ENCODE results near the gene FRMD8. TPM values are rescaled to one million over a fixed set of nuclear protein-coding genes. Genes with fewer than 3 reads are reported as not detected.

FRMD8 gene
- total RNA-seq, 1 donor from 2014 or later = 99.3 TPM

DNA sequence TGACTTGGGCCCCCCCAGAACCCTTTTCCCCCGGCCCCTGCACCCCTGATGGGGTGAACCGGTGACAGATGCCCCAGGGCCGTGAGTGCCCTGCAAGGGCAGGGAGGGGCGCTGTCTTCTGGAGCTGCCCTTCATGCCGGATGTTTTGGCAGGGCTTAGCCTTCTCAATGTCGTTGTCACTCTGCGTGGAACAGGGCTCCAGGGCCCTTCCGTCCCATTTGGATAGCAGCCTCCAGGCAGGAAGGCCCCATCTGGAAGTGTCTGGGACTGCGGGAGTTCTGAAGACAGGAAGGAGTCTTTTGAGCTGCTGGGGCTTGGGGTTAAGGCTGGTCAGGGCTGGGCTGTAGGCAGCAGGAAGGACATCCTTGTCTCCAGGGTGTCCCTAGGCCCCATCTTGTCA, 4.6 kb downstream of the FRMD8 start:
- intact Hi-C loops (cut with DNase I) = no loop called here
- Histone ChIP-seq H3K4me3 (peak overlapping the region; percentile 33 to 36), H3K4me1 (peaks cover 7 to 31% of the 10 kb centered on the region in 2 donors), H3K9me3 (no peaks in the 10 kb centered on the region), H3K27me3 (no peaks in the 10 kb centered on the region), H3K27ac (peak overlapping the region; percentile 51 to 70), H3K36me3 (peaks cover 21 to 24% of the 10 kb centered on the region in 2 donors)
- DNase-seq (ENCODE audit: low spot score in 2 of 2) = no peak
- TF ChIP-seq, protein P1, sequence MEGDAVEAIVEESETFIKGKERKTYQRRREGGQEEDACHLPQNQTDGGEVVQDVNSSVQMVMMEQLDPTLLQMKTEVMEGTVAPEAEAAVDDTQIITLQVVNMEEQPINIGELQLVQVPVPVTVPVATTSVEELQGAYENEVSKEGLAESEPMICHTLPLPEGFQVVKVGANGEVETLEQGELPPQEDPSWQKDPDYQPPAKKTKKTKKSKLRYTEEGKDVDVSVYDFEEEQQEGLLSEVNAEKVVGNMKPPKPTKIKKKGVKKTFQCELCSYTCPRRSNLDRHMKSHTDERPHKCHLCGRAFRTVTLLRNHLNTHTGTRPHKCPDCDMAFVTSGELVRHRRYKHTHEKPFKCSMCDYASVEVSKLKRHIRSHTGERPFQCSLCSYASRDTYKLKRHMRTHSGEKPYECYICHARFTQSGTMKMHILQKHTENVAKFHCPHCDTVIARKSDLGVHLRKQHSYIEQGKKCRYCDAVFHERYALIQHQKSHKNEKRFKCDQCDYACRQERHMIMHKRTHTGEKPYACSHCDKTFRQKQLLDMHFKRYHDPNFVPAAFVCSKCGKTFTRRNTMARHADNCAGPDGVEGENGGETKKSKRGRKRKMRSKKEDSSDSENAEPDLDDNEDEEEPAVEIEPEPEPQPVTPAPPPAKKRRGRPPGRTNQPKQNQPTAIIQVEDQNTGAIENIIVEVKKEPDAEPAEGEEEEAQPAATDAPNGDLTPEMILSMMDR (IDR thresholded peaks at IDR 0.05) = no peak

DNA sequence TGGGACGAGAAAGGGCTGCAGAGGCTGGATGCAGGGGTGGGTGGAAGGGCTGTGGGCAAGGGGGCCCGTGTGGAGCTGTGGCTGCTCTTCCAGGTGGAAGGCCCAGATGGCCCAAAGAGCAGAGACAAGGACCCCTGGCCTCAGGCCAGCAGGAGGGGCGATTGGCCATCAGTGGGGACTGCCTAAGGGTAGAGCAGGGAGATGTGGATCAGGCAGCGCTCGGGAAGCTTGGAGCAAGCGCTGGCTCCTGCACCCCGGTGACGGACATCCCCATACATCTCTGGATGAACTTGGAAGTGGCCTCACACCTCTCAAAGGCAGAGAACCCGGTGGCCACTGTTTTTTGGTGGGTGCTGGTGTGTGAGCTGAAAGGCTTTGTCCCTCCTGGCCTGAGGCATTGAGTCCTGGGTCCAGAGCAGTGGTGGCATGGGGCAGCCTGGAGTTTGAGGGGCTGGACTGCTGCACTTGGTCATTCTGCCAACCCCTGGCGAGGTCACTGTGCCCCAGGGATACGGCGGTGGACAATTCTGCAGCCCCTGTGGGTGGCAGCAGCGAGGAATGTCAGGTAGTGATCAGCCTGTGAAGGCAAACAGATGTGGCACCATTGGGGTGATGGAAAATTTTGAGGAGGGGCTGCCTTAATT, 5.9 kb downstream of the FRMD8 start:
- intact Hi-C loops (cut with DNase I) = no loop called here
- no peak overlapping the region for H3K4me3 ChIP-seq
- H3K27me3 ChIP-seq = no peaks in the 10 kb centered on the region
- peaks cover 3 to 27% of the 10 kb centered on the region in 2 donors for H3K4me1 ChIP-seq
- TF ChIP-seq, protein P1 (IDR thresholded peaks at IDR 0.05) = no peak
- peaks cover 33 to 36% of the 10 kb centered on the region in 2 donors for H3K36me3 ChIP-seq
- H3K9me3 ChIP-seq = no peaks in the 10 kb centered on the region
- DNase-seq (ENCODE audit: low spot score in 2 of 2) = no peak
- H3K27ac ChIP-seq = peak overlapping the region in 1 of 2 donors; percentile 24

DNA sequence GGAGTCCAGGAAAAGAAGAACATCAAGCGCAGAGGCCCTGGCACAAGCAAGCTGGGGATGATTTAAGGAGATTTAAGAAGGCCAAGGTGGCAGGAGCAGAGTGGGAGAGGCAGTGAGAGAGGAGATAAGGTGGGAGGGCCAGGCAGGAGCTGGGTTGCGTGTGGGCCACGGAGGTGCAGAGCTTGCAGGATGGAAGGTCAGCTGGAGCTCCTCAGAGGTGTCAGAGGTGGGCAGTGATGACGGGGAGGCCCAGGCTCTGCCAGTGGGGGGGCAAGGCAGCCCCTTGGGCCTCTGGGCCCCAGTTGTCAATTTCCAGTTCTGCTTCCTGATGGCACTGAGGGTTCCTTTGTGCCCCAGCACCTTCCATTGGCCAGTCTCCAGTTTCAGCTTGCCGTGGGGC, 6.5 kb downstream of the FRMD8 start:
- intact Hi-C loops (cut with DNase I) = no loop called here
- no peak for DNase-seq (ENCODE audit: low spot score in 2 of 2)
- peaks cover 39 to 41% of the 10 kb centered on the region in 2 donors for H3K36me3 ChIP-seq
- TF ChIP-seq, protein P1 (IDR thresholded peaks at IDR 0.05) = no peak
- no peaks in the 10 kb centered on the region for H3K9me3 ChIP-seq
- H3K4me1 ChIP-seq = peaks cover 2 to 24% of the 10 kb centered on the region in 2 donors
- H3K27me3 ChIP-seq = no peaks in the 10 kb centered on the region
- no peak overlapping the region for H3K4me3 ChIP-seq
- no peak overlapping the region for H3K27ac ChIP-seq

DNA sequence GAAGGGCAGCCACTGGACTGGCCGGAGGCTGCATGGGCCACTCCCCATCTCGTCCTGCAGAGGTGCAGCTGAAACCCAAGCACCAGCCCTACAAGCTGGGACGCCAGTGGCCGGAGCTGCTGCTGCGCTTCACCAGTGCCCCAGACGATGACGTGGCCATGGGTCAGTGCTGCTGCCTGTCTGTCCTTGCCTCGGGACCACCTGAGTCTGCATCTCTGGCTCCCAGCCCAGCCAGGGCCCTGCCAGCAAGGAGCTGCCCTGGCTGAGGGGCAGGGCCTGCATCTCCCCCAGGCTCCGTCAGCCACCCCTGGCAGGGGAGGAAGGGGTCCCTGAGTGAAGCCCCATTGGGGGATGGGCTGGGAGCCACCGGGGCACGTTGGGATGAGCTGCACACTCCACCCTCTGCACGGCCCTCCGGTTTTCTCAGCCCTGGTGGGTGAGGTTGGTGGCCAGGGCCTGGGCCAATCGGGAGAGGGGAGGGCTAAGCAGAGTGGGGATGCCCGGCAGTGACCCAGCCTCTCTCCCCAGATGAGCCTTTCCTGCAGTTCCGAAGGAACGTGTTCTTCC, 7.2 kb downstream of the FRMD8 start:
- no peak overlapping the region for H3K27ac ChIP-seq
- peaks cover 0 to 20% of the 10 kb centered on the region in 2 donors for H3K4me1 ChIP-seq
- no peak for DNase-seq (ENCODE audit: low spot score in 2 of 2)
- H3K36me3 ChIP-seq = peaks cover 46 to 48% of the 10 kb centered on the region in 2 donors
- intact Hi-C loops (cut with DNase I) = no loop called here
- no peak overlapping the region for H3K4me3 ChIP-seq
- TF ChIP-seq, protein P1 (IDR thresholded peaks at IDR 0.05) = no peak
- H3K27me3 ChIP-seq = no peaks in the 10 kb centered on the region
- no peaks in the 10 kb centered on the region for H3K9me3 ChIP-seq

DNA sequence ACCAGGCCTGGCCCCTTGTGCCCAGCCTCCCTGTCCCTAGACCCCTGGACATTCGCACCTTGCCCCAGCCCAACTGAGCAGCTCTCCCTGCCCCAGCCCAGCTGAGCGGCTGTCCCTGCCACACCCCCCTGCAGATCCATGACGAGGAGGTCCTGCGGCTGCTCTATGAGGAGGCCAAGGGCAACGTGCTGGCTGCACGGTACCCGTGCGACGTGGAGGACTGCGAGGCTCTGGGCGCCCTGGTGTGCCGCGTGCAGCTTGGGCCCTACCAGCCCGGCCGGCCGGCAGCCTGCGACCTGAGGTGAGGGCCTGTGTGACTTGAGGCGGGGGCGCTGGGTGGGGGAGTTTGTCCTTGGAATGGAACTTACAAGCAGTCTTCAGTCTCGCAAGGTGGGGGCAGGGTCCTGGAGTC, 7.7 kb downstream of the FRMD8 start:
- H3K9me3 ChIP-seq = no peaks in the 10 kb centered on the region
- H3K4me3 ChIP-seq = no peak overlapping the region
- peaks cover 46 to 52% of the 10 kb centered on the region in 2 donors for H3K36me3 ChIP-seq
- intact Hi-C loops (cut with DNase I) = no loop called here
- no peaks in the 10 kb centered on the region for H3K27me3 ChIP-seq
- peaks cover 0 to 17% of the 10 kb centered on the region in 2 donors for H3K4me1 ChIP-seq
- DNase-seq (ENCODE audit: low spot score in 2 of 2) = no peak
- H3K27ac ChIP-seq = no peak overlapping the region
- TF ChIP-seq, protein P1 (IDR thresholded peaks at IDR 0.05) = no peak
